Measurements from ENCODE around the gene TRMT112. TPM values are rescaled to one million over a fixed set of nuclear protein-coding genes. Genes with fewer than 3 reads are reported as not detected.
"Not testable (repeated sequence)": the region's sequence is repeated elsewhere in the genome, so short reads cannot be mapped to it uniquely, and the experiment has no call there.

TRMT112 gene
- total and polyA plus RNA-seq, 7 donors = 78.1 to 311 (median 125) TPM

DNA sequence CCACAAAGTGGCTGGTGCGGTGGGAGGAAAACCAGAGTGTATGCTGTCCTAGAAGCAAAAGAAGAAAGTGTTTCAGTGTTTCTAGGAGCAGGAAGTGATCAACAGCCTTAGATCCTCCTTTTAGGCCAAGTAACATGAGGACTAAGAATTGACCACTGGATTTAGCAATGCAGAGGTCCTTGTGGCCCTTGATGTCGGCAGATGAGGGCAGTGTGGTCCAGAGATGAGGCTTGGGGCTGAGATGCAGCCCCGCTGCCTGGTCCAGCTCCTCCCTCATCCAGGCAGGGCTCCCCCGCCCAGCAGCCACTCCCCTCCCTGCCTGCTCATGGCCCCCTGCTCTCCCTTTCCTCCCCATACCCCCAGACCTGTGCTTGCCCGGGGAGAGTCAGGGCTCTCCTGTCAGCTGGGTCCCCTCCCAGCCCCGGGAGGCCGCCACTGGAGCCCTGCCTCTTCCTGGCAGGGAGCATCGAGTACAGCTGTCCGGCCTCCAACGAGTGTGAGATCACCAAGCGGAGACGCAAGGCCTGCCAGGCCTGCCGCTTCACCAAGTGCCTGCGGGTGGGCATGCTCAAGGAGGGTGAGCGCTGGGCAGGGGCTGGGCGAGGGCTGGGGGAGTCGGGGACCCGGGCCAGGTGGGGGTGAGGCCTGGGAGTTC lies 3.7 kb downstream of the TRMT112 start:
- H3K27me3 ChIP-seq (ENCODE audit: insufficient read depth in 3 of 3, low read length in 2 of 3) = no peaks in the 10 kb centered on the region
- ATAC-seq (peak; percentile 14 to 46 (median 36)), DNase-seq (peak; percentile 80 to 91)
- peaks cover 5 to 28% of the 10 kb centered on the region in 2 donors for H3K36me3 ChIP-seq (ENCODE audit: insufficient read depth in 1 of 2, low read depth in 1 of 2)
- H3K4me1 ChIP-seq = peaks cover 31% of the 10 kb centered on the region
- peak overlapping the region; percentile 46 for H3K4me3 ChIP-seq
- peak overlapping the region; percentile 83 for H3K27ac ChIP-seq
- H3K9me3 ChIP-seq = no peaks in the 10 kb centered on the region
- TF ChIP-seq CTCF (IDR thresholded peaks at IDR 0.05) = no peak
- intact Hi-C loops (cut with DNase I) = no loop called here
- WGBS, 3 donors = 26 to 49% (median 34%) methylated on average over 18 of the region's 18 CpGs

- TF ChIP-seq CTCF (IDR thresholded peaks at IDR 0.05) = no peak
- 78 to 90% (median 85%) methylated on average over 10 of the region's 10 CpGs for WGBS, 3 donors
- H3K4me3 ChIP-seq = no peak overlapping the region
- H3K36me3 ChIP-seq (ENCODE audit: insufficient read depth in 1 of 2, low read depth in 1 of 2) = peaks cover 5 to 31% of the 10 kb centered on the region in 2 donors
- intact Hi-C loops (cut with DNase I) = no loop called here
- peaks cover 31% of the 10 kb centered on the region for H3K4me1 ChIP-seq
- no peak for DNase-seq
- peak overlapping the region; percentile 83 for H3K27ac ChIP-seq
- no peaks in the 10 kb centered on the region for H3K9me3 ChIP-seq
- ATAC-seq = no peak
- no peaks in the 10 kb centered on the region for H3K27me3 ChIP-seq (ENCODE audit: insufficient read depth in 3 of 3, low read length in 2 of 3)
These were observed 4.4 kb downstream of the TRMT112 start for GRCh38 chr11:64312947-64313346.

DNA sequence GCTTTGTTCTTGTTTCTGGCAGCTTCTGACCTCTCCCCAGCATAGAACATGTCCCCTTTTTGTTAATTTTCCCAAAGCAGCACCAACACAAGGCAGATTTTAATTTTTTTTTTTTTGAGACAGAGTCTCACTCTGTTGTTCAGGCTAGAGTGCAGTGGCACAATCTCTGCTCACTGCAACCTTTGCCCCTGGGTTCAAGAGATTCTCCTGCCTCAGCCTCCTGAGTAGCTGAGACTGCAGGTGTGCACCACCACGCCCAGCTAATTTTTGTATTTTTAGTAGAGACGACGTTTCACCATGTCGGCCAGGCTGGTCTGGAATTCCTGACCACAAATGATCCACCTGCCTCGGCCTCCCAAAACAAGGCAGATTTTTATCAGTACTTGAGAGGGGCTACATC lies 9.6 kb downstream of the TRMT112 start:
- H3K36me3 ChIP-seq (ENCODE audit: insufficient read depth in 1 of 2, low read depth in 1 of 2); DNase-seq; H3K9me3 ChIP-seq; H3K27ac ChIP-seq; ATAC-seq; H3K4me3 ChIP-seq; H3K27me3 ChIP-seq (ENCODE audit: insufficient read depth in 3 of 3, low read length in 2 of 3); intact Hi-C loops (cut with DNase I): not testable (repeated sequence)
- H3K4me1 ChIP-seq = peaks cover 23% of the 10 kb centered on the region
- WGBS, 3 donors = 90 to 94% (median 93%) methylated on average over 5 of the region's 5 CpGs

- TF ChIP-seq CTCF (IDR thresholded peaks at IDR 0.05) = no peak
- intact Hi-C loops (cut with DNase I) = no loop called here
- peaks cover 20% of the 10 kb centered on the region for H3K4me1 ChIP-seq
- peaks cover 0 to 4% (median 0%) of the 10 kb centered on the region in 3 donors for H3K27me3 ChIP-seq (ENCODE audit: insufficient read depth in 3 of 3, low read length in 2 of 3)
- H3K4me3 ChIP-seq = peak overlapping the region; percentile 87
- peak overlapping the region; percentile 90 for H3K27ac ChIP-seq
- H3K9me3 ChIP-seq = no peaks in the 10 kb centered on the region
- DNase-seq (peak; percentile 51 to 79), ATAC-seq (peak in 1 of 4 donors; percentile 20)
- 67 to 73% (median 70%) methylated on average over 14 to 15 of the region's 15 CpGs for WGBS, 3 donors
- H3K36me3 ChIP-seq (ENCODE audit: insufficient read depth in 1 of 2, low read depth in 1 of 2) = peaks cover 5 to 8% of the 10 kb centered on the region in 2 donors
These were observed 10.3 kb downstream of the TRMT112 start for GRCh38 chr11:64306876-64307622.

GRCh38 chr11:64306563-64306875 lies 10.8 kb downstream of the TRMT112 start:
- no peak for TF ChIP-seq CTCF (IDR thresholded peaks at IDR 0.05)
- intact Hi-C loops (cut with DNase I) = no loop called here
- ATAC-seq (no peak), DNase-seq (no peak)
- Histone ChIP-seq H3K4me3 (peak overlapping the region; percentile 87), H3K9me3 (no peaks in the 10 kb centered on the region), H3K36me3 (ENCODE audit: insufficient read depth in 1 of 2, low read depth in 1 of 2) (peaks cover 5 to 8% of the 10 kb centered on the region in 2 donors), H3K27ac (peak overlapping the region; percentile 90), H3K4me1 (peaks cover 18% of the 10 kb centered on the region), H3K27me3 (ENCODE audit: insufficient read depth in 3 of 3, low read length in 2 of 3) (peaks cover 0 to 9% (median 0%) of the 10 kb centered on the region in 3 donors)
- 28 to 37% (median 32%) methylated on average over 9 of the region's 9 CpGs for WGBS, 3 donors
